Liver (tissue), 3 donors: ENCODE measurements around the gene XRCC6.

ENCODE experiments used
- CTCF ChIP-seq: fragments of 150-350 bp; IDR thresholded peaks from 2 replicates; pipeline ENCODE4 v1.5.1; 2017; ENCODE audit warnings: improper control_type of control experiment, low read depth, low read length; ENCODE audit not compliant: missing input control
- EGR1 ChIP-seq, 2 donors: IDR thresholded peaks; 2 replicates each; pipeline ENCODE4 v1.6.1; 2016 to 2018; ENCODE audit warnings: antibody characterized with exemption in 2 of 2, low read depth in 2 of 2
- GABPA ChIP-seq, 2 donors: IDR thresholded peaks in 1 of 2; conservative IDR thresholded peaks in 1 of 2; 2 replicates each; pipeline ENCODE4 v1.6.1; 2016; ENCODE audit warnings: antibody characterized with exemption in 2 of 2, mild to moderate bottlenecking in 1 of 2, moderate library complexity in 1 of 2
- NR2F2 ChIP-seq: IDR thresholded peaks from 2 replicates; pipeline ENCODE4 v1.6.1; 2016; ENCODE audit warnings: antibody characterized with exemption
- RXRA ChIP-seq, 2 donors: IDR thresholded peaks; 2 replicates each; pipeline ENCODE4 v1.6.1; 2017 to 2018; ENCODE audit warnings: antibody characterized with exemption in 2 of 2, mild to moderate bottlenecking in 1 of 2
- TF ChIP-seq, protein P1 (sequence below): IDR thresholded peaks from 2 replicates; pipeline ENCODE4 v1.6.1; 2016; ENCODE audit warnings: antibody characterized with exemption, mild to moderate bottlenecking
- donor health status: healthy.
- donor health status: healthy.

- TF ChIP-seq GABPA (IDR thresholded peaks at IDR 0.05 in 1 of 2, conservative IDR thresholded peaks at IDR 0.05 in 1 of 2) (no peak), NR2F2 (no peak), CTCF (no peak), RXRA (IDR thresholded peaks at IDR 0.05) (no peak), EGR1 (IDR thresholded peaks at IDR 0.05; ENCODE audit: low read depth in 2 of 2) (no peak)
- TF ChIP-seq, protein P1, sequence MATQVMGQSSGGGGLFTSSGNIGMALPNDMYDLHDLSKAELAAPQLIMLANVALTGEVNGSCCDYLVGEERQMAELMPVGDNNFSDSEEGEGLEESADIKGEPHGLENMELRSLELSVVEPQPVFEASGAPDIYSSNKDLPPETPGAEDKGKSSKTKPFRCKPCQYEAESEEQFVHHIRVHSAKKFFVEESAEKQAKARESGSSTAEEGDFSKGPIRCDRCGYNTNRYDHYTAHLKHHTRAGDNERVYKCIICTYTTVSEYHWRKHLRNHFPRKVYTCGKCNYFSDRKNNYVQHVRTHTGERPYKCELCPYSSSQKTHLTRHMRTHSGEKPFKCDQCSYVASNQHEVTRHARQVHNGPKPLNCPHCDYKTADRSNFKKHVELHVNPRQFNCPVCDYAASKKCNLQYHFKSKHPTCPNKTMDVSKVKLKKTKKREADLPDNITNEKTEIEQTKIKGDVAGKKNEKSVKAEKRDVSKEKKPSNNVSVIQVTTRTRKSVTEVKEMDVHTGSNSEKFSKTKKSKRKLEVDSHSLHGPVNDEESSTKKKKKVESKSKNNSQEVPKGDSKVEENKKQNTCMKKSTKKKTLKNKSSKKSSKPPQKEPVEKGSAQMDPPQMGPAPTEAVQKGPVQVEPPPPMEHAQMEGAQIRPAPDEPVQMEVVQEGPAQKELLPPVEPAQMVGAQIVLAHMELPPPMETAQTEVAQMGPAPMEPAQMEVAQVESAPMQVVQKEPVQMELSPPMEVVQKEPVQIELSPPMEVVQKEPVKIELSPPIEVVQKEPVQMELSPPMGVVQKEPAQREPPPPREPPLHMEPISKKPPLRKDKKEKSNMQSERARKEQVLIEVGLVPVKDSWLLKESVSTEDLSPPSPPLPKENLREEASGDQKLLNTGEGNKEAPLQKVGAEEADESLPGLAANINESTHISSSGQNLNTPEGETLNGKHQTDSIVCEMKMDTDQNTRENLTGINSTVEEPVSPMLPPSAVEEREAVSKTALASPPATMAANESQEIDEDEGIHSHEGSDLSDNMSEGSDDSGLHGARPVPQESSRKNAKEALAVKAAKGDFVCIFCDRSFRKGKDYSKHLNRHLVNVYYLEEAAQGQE, result no peak
These were observed 91.9 kb downstream of the XRCC6 start for GRCh38 chr22:41713004-41713403.
